Lung (tissue), 12 donors: ENCODE results near the gene C2CD4B. TPM values are rescaled to one million over a fixed set of nuclear protein-coding genes. Genes with fewer than 3 reads are reported as not detected.

ENCODE experiments used
- ATAC-seq: fragments of 200-7000 bp; cut with Tn5 transposase; one replicate; pipeline ENCODE4 v1.9.1; 2020; ENCODE audit warnings: moderate number of reproducible peaks; ENCODE audit not compliant: insufficient read depth, low FRiP score
- DNase-seq, 3 donors: peaks; one replicate each; pipeline ENCODE4 v3.0.0-alpha.2; 2013 to 2017
- H3K27ac ChIP-seq, 2 donors: one replicate each; pipeline ENCODE4 v1.5.1; 2013; ENCODE audit warnings: mild to moderate bottlenecking in 2 of 2, moderate library complexity in 2 of 2, control low read depth in 1 of 2, inconsistent platforms in 1 of 2, low read depth in 1 of 2, low read length in 1 of 2
- H3K27me3 ChIP-seq, 3 donors: one replicate each; pipeline ENCODE4 v1.5.1; 2013; ENCODE audit warnings: low read length in 2 of 3; ENCODE audit not compliant: control insufficient read depth in 3 of 3, insufficient read depth in 3 of 3
- H3K36me3 ChIP-seq, 4 donors: one replicate each; pipeline ENCODE4 v1.5.1; 2013; ENCODE audit warnings: low read length in 4 of 4, mild to moderate bottlenecking in 1 of 4, moderate library complexity in 1 of 4; ENCODE audit not compliant: control insufficient read depth in 4 of 4, insufficient read depth in 4 of 4
- H3K4me1 ChIP-seq, 5 donors: one replicate each; pipeline ENCODE4 v1.5.1; 2013; ENCODE audit warnings: low read length in 5 of 5, mild to moderate bottlenecking in 2 of 5, moderate library complexity in 1 of 5; ENCODE audit not compliant: control insufficient read depth in 5 of 5, insufficient read depth in 5 of 5
- H3K4me3 ChIP-seq: one replicate; pipeline ENCODE4 v1.5.1; 2013; ENCODE audit warnings: mild to moderate bottlenecking, control low read depth, moderate library complexity
- H3K9ac ChIP-seq, 2 donors: one replicate each; pipeline ENCODE4 v1.5.1; 2013; ENCODE audit warnings: low read length in 2 of 2, control low read depth in 1 of 2; ENCODE audit not compliant: insufficient read depth in 1 of 2
- H3K9me3 ChIP-seq, 4 donors: one replicate each; pipeline ENCODE4 v1.5.1; 2013; ENCODE audit warnings: low read length in 3 of 4, mild to moderate bottlenecking in 1 of 4, moderate library complexity in 1 of 4; ENCODE audit not compliant: control insufficient read depth in 4 of 4, insufficient read depth in 3 of 4
- CTCF ChIP-seq: IDR thresholded peaks from 2 replicates; pipeline ENCODE4 v1.5.1; 2012; ENCODE audit warnings: mild to moderate bottlenecking; ENCODE audit errors: control extremely low read depth, extremely low read depth
- WGBS, 2 donors: extraction: QIAGEN DNeasy Blood & Tissue Kit; methylation state at CpG; one replicate each; pipeline ENCODE4 v1.1.7; 2013; 5-methylcytosine and 5-hydroxymethylcytosine counted together
- polyA plus RNA-seq, 2 donors: library from polyadenylated mRNA; stranded (reverse); fragments of 200-250 nt; gene quantifications; one replicate each; pipeline ENCODE4 v1.2.1, GENCODE V29; 2013
- total RNA-seq, 2 donors: library from RNA; depleted of rRNA in 1 of 2; stranded (reverse); fragments of >200 nt in 1 of 2; gene quantifications; one replicate each; pipeline ENCODE4 v1.2.1, GENCODE V29; 2014 to 2021
- donor health status: control.
- donor health status: control.
- donor health status: Bipolar disorder and iron deficiency.
- donor health status: healthy.
- donor health status: DM: yes; HTN: yes; CAD: no.

Gene C2CD4B
- total and polyA plus RNA-seq, 4 donors = 3.4 to 12.6 (median 7.6) TPM

GRCh38 chr15:62150445-62150844 lies 14.6 kb downstream of the C2CD4B start:
- Histone ChIP-seq H3K4me1 (no peaks in the 10 kb centered on the region), H3K9ac (no peak overlapping the region), H3K9me3 (no peaks in the 10 kb centered on the region), H3K4me3 (no peak overlapping the region), H3K36me3 (no peaks in the 10 kb centered on the region), H3K27me3 (peaks cover 0 to 5% (median 0%) of the 10 kb centered on the region in 3 donors), H3K27ac (no peak overlapping the region)
- no peak for DNase-seq
- TF ChIP-seq CTCF = no peak
- no peak for ATAC-seq

GRCh38 chr15:62149729-62150128 lies 15.4 kb downstream of the C2CD4B start:
- DNase-seq (no peak), ATAC-seq (no peak)
- no peak overlapping the region for H3K27ac ChIP-seq
- no peaks in the 10 kb centered on the region for H3K9me3 ChIP-seq
- no peak overlapping the region for H3K9ac ChIP-seq
- WGBS, 2 donors = 95 to 99% methylated on average over 6 of the region's 6 CpGs
- no peaks in the 10 kb centered on the region for H3K36me3 ChIP-seq
- no peaks in the 10 kb centered on the region for H3K4me1 ChIP-seq
- TF ChIP-seq CTCF = no peak
- no peak overlapping the region for H3K4me3 ChIP-seq
- peaks cover 0 to 5% (median 0%) of the 10 kb centered on the region in 3 donors for H3K27me3 ChIP-seq

- Histone ChIP-seq H3K27ac (no peak overlapping the region), H3K9ac (no peak overlapping the region), H3K4me1 (no peaks in the 10 kb centered on the region), H3K36me3 (no peaks in the 10 kb centered on the region), H3K4me3 (no peak overlapping the region), H3K9me3 (no peaks in the 10 kb centered on the region), H3K27me3 (peaks cover 0 to 5% (median 0%) of the 10 kb centered on the region in 3 donors)
- 94 to 96% methylated on average over 5 of the region's 5 CpGs for WGBS, 2 donors
- no peak for ATAC-seq
- DNase-seq = no peak
- no peak for TF ChIP-seq CTCF
Observed at GRCh38 chr15:62147551-62147950, 17.5 kb downstream of the C2CD4B start.

- TF ChIP-seq CTCF = no peak
- no peak overlapping the region for H3K27ac ChIP-seq
- no peaks in the 10 kb centered on the region for H3K9me3 ChIP-seq
- WGBS, 2 donors = 92 to 93% methylated on average over 3 of the region's 3 CpGs
- ATAC-seq = no peak
- no peaks in the 10 kb centered on the region for H3K36me3 ChIP-seq
- no peak for DNase-seq
- H3K4me3 ChIP-seq = no peak overlapping the region
- H3K4me1 ChIP-seq = no peaks in the 10 kb centered on the region
- peaks cover 0 to 5% (median 0%) of the 10 kb centered on the region in 3 donors for H3K27me3 ChIP-seq
- H3K9ac ChIP-seq = no peak overlapping the region
Observed at GRCh38 chr15:62147149-62147548, 17.9 kb downstream of the C2CD4B start.
